SK-N-SH treated with all-trans-retinoic acid at 6 μM for 48 hours (cell line): ENCODE results near the gene TTR.

Experiments
- BACH2 ChIP-seq: fragments of 250-450 bp; sonication (Bioruptor Pico); IDR thresholded peaks from 2 replicates; pipeline ENCODE4 v1.9.0; 2021; ENCODE audit warnings: mild to moderate bottlenecking, borderline replicate concordance
- CSDC2 ChIP-seq: fragments of 250-450 bp; sonication (Bioruptor Pico); IDR thresholded peaks from 2 replicates; pipeline ENCODE4 v1.5.0; 2020; ENCODE audit warnings: mild to moderate bottlenecking, moderate library complexity
- OSR1 ChIP-seq: fragments of 250-450 bp; sonication (Bioruptor Pico); IDR thresholded peaks from 2 replicates; pipeline ENCODE4 v1.8.0; 2022; ENCODE audit warnings: moderate library complexity, mild to moderate bottlenecking, inconsistent platforms
- ZC3H10 ChIP-seq: fragments of 250-450 bp; sonication (Bioruptor Pico); IDR thresholded peaks from 2 replicates; pipeline ENCODE4 v1.5.1; 2021; ENCODE audit warnings: mild to moderate bottlenecking, moderate library complexity
- ZNF70 ChIP-seq: fragments of 450-650 bp; formaldehyde crosslinking; IDR thresholded peaks from 2 replicates; pipeline ENCODE4 v1.5.0; 2020; ENCODE audit warnings: mild to moderate bottlenecking, moderate library complexity
- TF ChIP-seq, protein P1 (sequence below): fragments of 250-450 bp; sonication (Bioruptor Pico); IDR thresholded peaks from 2 replicates; pipeline ENCODE4 v1.8.0; 2021; ENCODE audit warnings: low read depth, mild to moderate bottlenecking, moderate library complexity, borderline replicate concordance
- TF ChIP-seq, protein P2 (sequence below): fragments of 250-450 bp; sonication (Bioruptor Pico); IDR thresholded peaks from 2 replicates; pipeline ENCODE4 v1.8.0; 2020; ENCODE audit warnings: mild to moderate bottlenecking, moderate library complexity, borderline replicate concordance

DNA sequence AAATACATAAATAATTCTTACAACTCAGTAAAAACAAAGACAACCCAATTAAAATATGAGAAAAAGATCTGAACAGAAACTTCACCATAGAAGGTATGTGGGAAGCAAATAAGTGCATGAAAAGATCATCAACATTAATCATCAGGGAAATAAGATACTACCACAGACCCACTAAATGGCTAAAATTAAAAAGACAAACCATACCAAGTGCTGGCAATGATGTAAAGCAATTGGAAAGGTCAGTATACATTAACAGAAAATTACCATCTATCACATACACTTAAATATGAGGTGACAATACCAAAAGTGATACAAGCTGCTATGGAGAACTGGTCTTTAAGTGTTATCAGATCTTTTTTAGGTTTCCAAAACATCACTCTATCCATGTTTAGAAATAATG is 44.7 kb downstream of the TTR start:
- TF ChIP-seq, protein P1, sequence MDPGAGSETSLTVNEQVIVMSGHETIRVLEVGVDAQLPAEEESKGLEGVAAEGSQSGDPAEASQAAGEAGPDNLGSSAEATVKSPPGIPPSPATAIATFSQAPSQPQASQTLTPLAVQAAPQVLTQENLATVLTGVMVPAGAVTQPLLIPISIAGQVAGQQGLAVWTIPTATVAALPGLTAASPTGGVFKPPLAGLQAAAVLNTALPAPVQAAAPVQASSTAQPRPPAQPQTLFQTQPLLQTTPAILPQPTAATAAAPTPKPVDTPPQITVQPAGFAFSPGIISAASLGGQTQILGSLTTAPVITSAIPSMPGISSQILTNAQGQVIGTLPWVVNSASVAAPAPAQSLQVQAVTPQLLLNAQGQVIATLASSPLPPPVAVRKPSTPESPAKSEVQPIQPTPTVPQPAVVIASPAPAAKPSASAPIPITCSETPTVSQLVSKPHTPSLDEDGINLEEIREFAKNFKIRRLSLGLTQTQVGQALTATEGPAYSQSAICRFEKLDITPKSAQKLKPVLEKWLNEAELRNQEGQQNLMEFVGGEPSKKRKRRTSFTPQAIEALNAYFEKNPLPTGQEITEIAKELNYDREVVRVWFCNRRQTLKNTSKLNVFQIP, result no peak
- TF ChIP-seq, protein P2, sequence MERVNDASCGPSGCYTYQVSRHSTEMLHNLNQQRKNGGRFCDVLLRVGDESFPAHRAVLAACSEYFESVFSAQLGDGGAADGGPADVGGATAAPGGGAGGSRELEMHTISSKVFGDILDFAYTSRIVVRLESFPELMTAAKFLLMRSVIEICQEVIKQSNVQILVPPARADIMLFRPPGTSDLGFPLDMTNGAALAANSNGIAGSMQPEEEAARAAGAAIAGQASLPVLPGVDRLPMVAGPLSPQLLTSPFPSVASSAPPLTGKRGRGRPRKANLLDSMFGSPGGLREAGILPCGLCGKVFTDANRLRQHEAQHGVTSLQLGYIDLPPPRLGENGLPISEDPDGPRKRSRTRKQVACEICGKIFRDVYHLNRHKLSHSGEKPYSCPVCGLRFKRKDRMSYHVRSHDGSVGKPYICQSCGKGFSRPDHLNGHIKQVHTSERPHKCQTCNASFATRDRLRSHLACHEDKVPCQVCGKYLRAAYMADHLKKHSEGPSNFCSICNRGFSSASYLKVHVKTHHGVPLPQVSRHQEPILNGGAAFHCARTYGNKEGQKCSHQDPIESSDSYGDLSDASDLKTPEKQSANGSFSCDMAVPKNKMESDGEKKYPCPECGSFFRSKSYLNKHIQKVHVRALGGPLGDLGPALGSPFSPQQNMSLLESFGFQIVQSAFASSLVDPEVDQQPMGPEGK, result no peak
- no peak for TF ChIP-seq ZNF70 (CRISPR knock-in tag)
- TF ChIP-seq OSR1 (CRISPR knock-in tag), result no peak
- no peak for TF ChIP-seq BACH2 (CRISPR knock-in tag)
- no peak for TF ChIP-seq CSDC2 (CRISPR knock-in tag)
- TF ChIP-seq ZC3H10, result no peak
